Neural cell (in vitro differentiated cells): ENCODE data around the gene FAM107B. TPM values are rescaled to one million over a fixed set of nuclear protein-coding genes. Genes with fewer than 3 reads are reported as not detected.

Experiments used
- H2AFZ ChIP-seq: fragments of 200-600, 300-800 bp; sonication (generic), shearing (Covaris generic); 2 replicates; pipeline ENCODE4 v1.6.0; 2014; ENCODE audit warnings: low read depth, mild to moderate bottlenecking, antibody characterized with exemption, low read length, moderate library complexity
- H3F3A ChIP-seq: fragments of 200-600 bp; shearing (Covaris generic); 2 replicates; pipeline ENCODE4 v1.6.1; 2016; ENCODE audit warnings: mild to moderate bottlenecking, moderate library complexity, mixed read lengths, antibody characterized with exemption, low read length; ENCODE audit not compliant: insufficient read depth, poor library complexity, severe bottlenecking
- H3K27ac ChIP-seq: fragments of 200-600, 300-800 bp; sonication (generic), shearing (Covaris generic); 2 replicates; pipeline ENCODE4 v1.5.1; 2014; ENCODE audit warnings: mild to moderate bottlenecking, low read length, moderate library complexity
- H3K27me3 ChIP-seq: fragments of 300-800, 200-600 bp; sonication (generic), shearing (Covaris generic); 2 replicates; pipeline ENCODE4 v1.6.0; 2014; ENCODE audit warnings: mild to moderate bottlenecking, low read depth, low read length, moderate library complexity; ENCODE audit not compliant: insufficient read depth
- H3K36me3 ChIP-seq: fragments of 300-800, 200-600 bp; sonication (generic), shearing (Covaris generic); 2 replicates; pipeline ENCODE4 v1.5.1; 2014; ENCODE audit warnings: mild to moderate bottlenecking, antibody characterized with exemption, low read length, moderate library complexity; ENCODE audit not compliant: insufficient read depth
- H3K4me2 ChIP-seq: fragments of 300-800, 200-600 bp; sonication (generic), shearing (Covaris generic); 2 replicates; pipeline ENCODE4 v1.6.0; 2014; ENCODE audit warnings: mild to moderate bottlenecking, low read length
- H3K4me3 ChIP-seq: fragments of 300-800, 200-600 bp; sonication (generic), shearing (Covaris generic); 2 replicates; pipeline ENCODE4 v1.5.1; 2014; ENCODE audit warnings: mild to moderate bottlenecking, low read length, moderate library complexity
- H3K79me2 ChIP-seq: fragments of 200-600 bp; shearing (Covaris generic); replicated peaks from 2 replicates; pipeline ENCODE4 v1.6.0; 2014; ENCODE audit warnings: mild to moderate bottlenecking, low read length, moderate library complexity; ENCODE audit not compliant: insufficient read depth
- H3K9ac ChIP-seq: fragments of 300-800, 200-600 bp; sonication (generic), shearing (Covaris generic); 2 replicates; pipeline ENCODE4 v1.6.1; 2016; ENCODE audit warnings: mild to moderate bottlenecking, low read length, mixed read lengths
- H3K9me2 ChIP-seq: fragments of 200-600 bp; shearing (Covaris generic); 2 replicates; pipeline ENCODE4 v1.6.1; 2016; ENCODE audit warnings: mild to moderate bottlenecking, low read length, mixed read lengths; ENCODE audit not compliant: insufficient read depth
- H3K9me3 ChIP-seq: fragments of 200-600, 300-800 bp; sonication (generic), shearing (Covaris generic); 2 replicates; pipeline ENCODE4 v1.6.1; 2016; ENCODE audit warnings: mild to moderate bottlenecking, mixed run types, low read length, moderate library complexity, mixed read lengths
- H4K20me1 ChIP-seq: fragments of 200-600 bp; shearing (Covaris generic); 2 replicates; pipeline ENCODE4 v1.6.1; 2016; ENCODE audit warnings: mild to moderate bottlenecking, mixed run types; ENCODE audit not compliant: insufficient read depth
- EP300 ChIP-seq: fragments of 450-650 bp; conservative IDR thresholded peaks from 2 replicates; pipeline ENCODE4 v1.6.1; 2014; ENCODE audit warnings: antibody characterized with exemption, mild to moderate bottlenecking, moderate library complexity; ENCODE audit not compliant: poor library complexity, severe bottlenecking
- EZH2 ChIP-seq: fragments of 200-600, 300-800 bp; shearing (Covaris generic), sonication (generic); IDR thresholded peaks from 2 replicates; pipeline ENCODE4 v1.6.1; 2014; ENCODE audit warnings: antibody characterized with exemption, low read length, borderline replicate concordance, mild to moderate bottlenecking; ENCODE audit not compliant: insufficient read depth, poor library complexity, severe bottlenecking
- MXI1 ChIP-seq: fragments of 450-650 bp; conservative IDR thresholded peaks from 2 replicates; pipeline ENCODE4 v1.6.1; 2014; ENCODE audit warnings: antibody characterized with exemption, mild to moderate bottlenecking; ENCODE audit not compliant: poor library complexity, severe bottlenecking
- POLR2AphosphoS5 ChIP-seq: IDR thresholded peaks from 2 replicates; pipeline ENCODE4 v1.6.1; 2012
- RAD21 ChIP-seq: fragments of 450-650 bp; conservative IDR thresholded peaks from 2 replicates; pipeline ENCODE4 v1.6.1; 2014; ENCODE audit warnings: antibody characterized with exemption, mild to moderate bottlenecking, moderate library complexity
- SMC3 ChIP-seq: fragments of 450-650 bp; conservative IDR thresholded peaks from 2 replicates; pipeline ENCODE4 v1.6.1; 2014; ENCODE audit warnings: antibody characterized with exemption, mild to moderate bottlenecking, moderate library complexity; ENCODE audit not compliant: poor library complexity
- TAF1 ChIP-seq: IDR thresholded peaks from 2 replicates; pipeline ENCODE4 v1.6.1; 2012; ENCODE audit warnings: low read depth
- polyA plus RNA-seq: library from polyadenylated mRNA; depleted of rRNA; stranded (reverse); fragments of >200 nt; gene quantifications from 2 replicates; pipeline ENCODE4 v1.2.3, GENCODE V29; 2014
- TF ChIP-seq, protein P1 (sequence below): IDR thresholded peaks from 2 replicates; pipeline ENCODE4 v1.6.1; 2012; ENCODE audit warnings: borderline replicate concordance
- TF ChIP-seq, protein P2 (sequence below): fragments of 450-650 bp; IDR thresholded peaks from 2 replicates; pipeline ENCODE4 v1.5.1; 2014; ENCODE audit warnings: antibody characterized with exemption, mild to moderate bottlenecking, moderate library complexity; ENCODE audit not compliant: poor library complexity, severe bottlenecking

Gene FAM107B
- polyA plus RNA-seq, 1 donor from 2014 or later: 106 TPM

DNA sequence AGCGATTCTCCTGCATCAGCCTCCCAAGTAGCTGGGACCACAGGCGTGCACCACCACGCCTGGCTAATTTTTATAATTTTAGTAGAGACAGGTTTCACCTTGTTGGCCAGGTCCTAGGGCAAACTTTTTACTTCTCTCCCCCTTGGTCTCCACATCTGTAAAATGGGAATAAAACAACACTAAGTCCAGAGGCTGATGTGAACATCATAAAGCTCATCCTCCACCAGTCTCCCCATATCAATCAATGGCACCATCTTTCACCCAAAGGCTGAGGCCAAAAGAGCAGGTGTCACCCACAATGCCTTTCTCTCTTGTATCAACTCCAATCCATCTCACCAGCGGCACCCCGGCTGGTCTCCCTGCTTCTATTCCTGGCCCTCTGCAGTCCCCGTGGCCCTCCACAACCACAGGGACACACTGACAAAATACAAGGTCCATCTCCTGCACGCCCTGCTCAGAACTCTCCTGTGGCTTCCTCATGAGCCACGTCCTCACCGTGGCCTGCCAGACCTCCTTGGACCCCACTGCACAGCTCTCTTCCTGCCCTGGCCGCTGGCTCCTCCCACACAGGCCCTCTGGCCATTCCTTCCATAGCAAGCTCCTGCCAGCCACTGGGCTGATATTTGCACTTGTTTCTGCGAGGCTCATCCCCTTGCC lies 179.0 kb downstream of the FAM107B start:
- H3K79me2 ChIP-seq: peaks cover 81% of the 10 kb centered on the region
- H4K20me1 ChIP-seq: peaks cover 7% of the 10 kb centered on the region
- no peak overlapping the region for H3K9ac ChIP-seq
- H3K9me3 ChIP-seq: no peaks in the 10 kb centered on the region
- no peak overlapping the region for H3K4me2 ChIP-seq
- no peak overlapping the region for H2AFZ ChIP-seq
- TF ChIP-seq, protein P1, sequence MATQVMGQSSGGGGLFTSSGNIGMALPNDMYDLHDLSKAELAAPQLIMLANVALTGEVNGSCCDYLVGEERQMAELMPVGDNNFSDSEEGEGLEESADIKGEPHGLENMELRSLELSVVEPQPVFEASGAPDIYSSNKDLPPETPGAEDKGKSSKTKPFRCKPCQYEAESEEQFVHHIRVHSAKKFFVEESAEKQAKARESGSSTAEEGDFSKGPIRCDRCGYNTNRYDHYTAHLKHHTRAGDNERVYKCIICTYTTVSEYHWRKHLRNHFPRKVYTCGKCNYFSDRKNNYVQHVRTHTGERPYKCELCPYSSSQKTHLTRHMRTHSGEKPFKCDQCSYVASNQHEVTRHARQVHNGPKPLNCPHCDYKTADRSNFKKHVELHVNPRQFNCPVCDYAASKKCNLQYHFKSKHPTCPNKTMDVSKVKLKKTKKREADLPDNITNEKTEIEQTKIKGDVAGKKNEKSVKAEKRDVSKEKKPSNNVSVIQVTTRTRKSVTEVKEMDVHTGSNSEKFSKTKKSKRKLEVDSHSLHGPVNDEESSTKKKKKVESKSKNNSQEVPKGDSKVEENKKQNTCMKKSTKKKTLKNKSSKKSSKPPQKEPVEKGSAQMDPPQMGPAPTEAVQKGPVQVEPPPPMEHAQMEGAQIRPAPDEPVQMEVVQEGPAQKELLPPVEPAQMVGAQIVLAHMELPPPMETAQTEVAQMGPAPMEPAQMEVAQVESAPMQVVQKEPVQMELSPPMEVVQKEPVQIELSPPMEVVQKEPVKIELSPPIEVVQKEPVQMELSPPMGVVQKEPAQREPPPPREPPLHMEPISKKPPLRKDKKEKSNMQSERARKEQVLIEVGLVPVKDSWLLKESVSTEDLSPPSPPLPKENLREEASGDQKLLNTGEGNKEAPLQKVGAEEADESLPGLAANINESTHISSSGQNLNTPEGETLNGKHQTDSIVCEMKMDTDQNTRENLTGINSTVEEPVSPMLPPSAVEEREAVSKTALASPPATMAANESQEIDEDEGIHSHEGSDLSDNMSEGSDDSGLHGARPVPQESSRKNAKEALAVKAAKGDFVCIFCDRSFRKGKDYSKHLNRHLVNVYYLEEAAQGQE: no peak
- TF ChIP-seq POLR2AphosphoS5: no peak
- no peaks in the 10 kb centered on the region for H3K27me3 ChIP-seq
- H3K4me3 ChIP-seq: no peak overlapping the region
- no peaks in the 10 kb centered on the region for H3F3A ChIP-seq
- H3K27ac ChIP-seq: no peak overlapping the region
- peaks cover 8% of the 10 kb centered on the region for H3K36me3 ChIP-seq
- no peaks in the 10 kb centered on the region for H3K9me2 ChIP-seq

DNA sequence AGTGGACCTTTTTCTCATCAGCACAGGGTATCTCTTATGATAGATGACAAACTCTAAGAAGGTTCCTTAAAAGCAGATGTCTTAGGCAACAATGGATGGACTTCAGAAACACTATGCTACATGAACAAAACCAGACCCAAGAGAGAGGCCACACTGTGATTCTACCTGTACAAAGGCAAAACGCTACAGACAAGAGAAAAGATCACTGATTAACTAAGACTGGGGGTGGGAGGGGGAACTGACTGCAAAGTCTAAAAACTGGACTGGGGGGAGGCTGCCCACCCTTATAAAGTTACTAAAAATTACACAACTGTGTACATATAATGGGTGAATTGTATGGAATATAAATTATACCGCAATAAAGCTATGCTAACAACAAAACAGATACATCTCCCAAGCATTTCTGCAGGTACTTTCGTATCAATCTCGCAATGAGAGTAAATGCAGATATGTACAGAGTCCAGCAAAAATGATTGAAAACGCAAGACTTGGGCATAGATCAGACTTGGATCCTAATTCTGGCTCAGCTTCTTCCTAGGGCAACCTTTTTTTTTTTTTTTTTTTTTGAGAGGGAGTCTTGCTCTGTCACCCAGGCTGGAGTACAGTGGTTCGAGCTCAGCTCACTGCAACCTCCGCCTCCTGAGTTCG lies 179.7 kb downstream of the FAM107B start:
- Histone ChIP-seq H3K9me2 (no peaks in the 10 kb centered on the region), H2AFZ (no peak overlapping the region), H3K36me3 (peaks cover 8% of the 10 kb centered on the region), H3K4me3 (no peak overlapping the region), H3K9ac (no peak overlapping the region), H3K4me2 (no peak overlapping the region), H3K9me3 (no peaks in the 10 kb centered on the region), H3K27me3 (no peaks in the 10 kb centered on the region), H3K27ac (no peak overlapping the region), H3F3A (no peaks in the 10 kb centered on the region), H4K20me1 (peaks cover 7% of the 10 kb centered on the region), H3K79me2 (peaks cover 80% of the 10 kb centered on the region)
- no peak for TF ChIP-seq EZH2
- TF ChIP-seq MXI1: no peak
- TF ChIP-seq, protein P1: no peak
- no peak for TF ChIP-seq TAF1
- no peak for TF ChIP-seq POLR2AphosphoS5
- TF ChIP-seq SMC3: no peak
- TF ChIP-seq RAD21: no peak
- no peak for TF ChIP-seq EP300
- TF ChIP-seq, protein P2, sequence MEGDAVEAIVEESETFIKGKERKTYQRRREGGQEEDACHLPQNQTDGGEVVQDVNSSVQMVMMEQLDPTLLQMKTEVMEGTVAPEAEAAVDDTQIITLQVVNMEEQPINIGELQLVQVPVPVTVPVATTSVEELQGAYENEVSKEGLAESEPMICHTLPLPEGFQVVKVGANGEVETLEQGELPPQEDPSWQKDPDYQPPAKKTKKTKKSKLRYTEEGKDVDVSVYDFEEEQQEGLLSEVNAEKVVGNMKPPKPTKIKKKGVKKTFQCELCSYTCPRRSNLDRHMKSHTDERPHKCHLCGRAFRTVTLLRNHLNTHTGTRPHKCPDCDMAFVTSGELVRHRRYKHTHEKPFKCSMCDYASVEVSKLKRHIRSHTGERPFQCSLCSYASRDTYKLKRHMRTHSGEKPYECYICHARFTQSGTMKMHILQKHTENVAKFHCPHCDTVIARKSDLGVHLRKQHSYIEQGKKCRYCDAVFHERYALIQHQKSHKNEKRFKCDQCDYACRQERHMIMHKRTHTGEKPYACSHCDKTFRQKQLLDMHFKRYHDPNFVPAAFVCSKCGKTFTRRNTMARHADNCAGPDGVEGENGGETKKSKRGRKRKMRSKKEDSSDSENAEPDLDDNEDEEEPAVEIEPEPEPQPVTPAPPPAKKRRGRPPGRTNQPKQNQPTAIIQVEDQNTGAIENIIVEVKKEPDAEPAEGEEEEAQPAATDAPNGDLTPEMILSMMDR: no peak
